Neuronal stem cell (in vitro differentiated cells): ENCODE data around the gene ACOD1.

Experiments used
- DNase-seq: peaks from one replicate; pipeline ENCODE4 v3.0.0-alpha.2; 2013; ENCODE audit warnings: low spot score
- H2AFZ ChIP-seq: one replicate; pipeline ENCODE4 v1.6.1; 2013; ENCODE audit warnings: mild to moderate bottlenecking, low read length, inconsistent platforms
- H2AK5ac ChIP-seq: 2 replicates; pipeline ENCODE4 v1.6.1; 2013; ENCODE audit warnings: low read depth, mild to moderate bottlenecking, inconsistent platforms, low read length, moderate library complexity, mixed read lengths
- H2BK120ac ChIP-seq: 2 replicates; pipeline ENCODE4 v1.6.1; 2013; ENCODE audit warnings: low read depth, mild to moderate bottlenecking, inconsistent platforms, low read length, moderate library complexity, mixed read lengths
- H2BK12ac ChIP-seq: one replicate; pipeline ENCODE4 v1.6.1; 2013; ENCODE audit warnings: low read length, inconsistent platforms
- H2BK15ac ChIP-seq: 2 replicates; pipeline ENCODE4 v1.6.1; 2013; ENCODE audit warnings: mild to moderate bottlenecking, low read length, inconsistent platforms, mixed read lengths
- H2BK5ac ChIP-seq: one replicate; pipeline ENCODE4 v1.6.1; 2013; ENCODE audit warnings: inconsistent platforms, mild to moderate bottlenecking, low read length, moderate library complexity
- H3K14ac ChIP-seq: one replicate; pipeline ENCODE4 v1.6.1; 2013; ENCODE audit warnings: low read length, inconsistent platforms
- H3K18ac ChIP-seq: 2 replicates; pipeline ENCODE4 v1.6.1; 2013; ENCODE audit warnings: low read length, inconsistent platforms
- H3K23ac ChIP-seq: 2 replicates; pipeline ENCODE4 v1.6.1; 2013; ENCODE audit warnings: low read depth, mild to moderate bottlenecking, mixed read lengths, low read length, inconsistent platforms; ENCODE audit not compliant: poor library complexity
- H3K27ac ChIP-seq: replicated peaks from 3 replicates; pipeline ENCODE4 v1.5.1; 2013; ENCODE audit warnings: low read length, inconsistent platforms
- H3K27me3 ChIP-seq, 3 experiments: 2 replicates each; pipeline ENCODE4 v1.6.1; 2013; ENCODE audit warnings: low read length in 3 of 3, mild to moderate bottlenecking in 2 of 3, inconsistent platforms in 1 of 3, low read depth in 1 of 3, mixed read lengths in 1 of 3, moderate library complexity in 1 of 3; ENCODE audit not compliant: control insufficient read depth in 3 of 3, insufficient read depth in 3 of 3
- H3K36me3 ChIP-seq, 2 donors: replicated peaks in 1 of 2; 2 replicates each; pipeline ENCODE4 v1.6.1; 2013; ENCODE audit warnings: low read length in 2 of 2; ENCODE audit not compliant: control insufficient read depth in 2 of 2, insufficient read depth in 2 of 2
- H3K4ac ChIP-seq: 2 replicates; pipeline ENCODE4 v1.6.1; 2013; ENCODE audit warnings: inconsistent platforms, mild to moderate bottlenecking, low read length, moderate library complexity
- H3K4me1 ChIP-seq, 2 donors: 1 replicate in 1 of 2; 2 replicates in 1 of 2; pipeline ENCODE4 v1.6.1; 2013; ENCODE audit warnings: low read length in 2 of 2, low read depth in 1 of 2; ENCODE audit not compliant: control insufficient read depth in 2 of 2, insufficient read depth in 1 of 2
- H3K4me2 ChIP-seq: one replicate; pipeline ENCODE4 v1.6.1; 2013; ENCODE audit warnings: mild to moderate bottlenecking, low read length, inconsistent platforms; ENCODE audit not compliant: insufficient read depth, poor library complexity, severe bottlenecking
- H3K4me3 ChIP-seq, 2 donors: 2 replicates each; pipeline ENCODE4 v1.5.1; 2013; ENCODE audit warnings: low read length in 2 of 2, mild to moderate bottlenecking in 2 of 2, inconsistent platforms in 1 of 2, moderate library complexity in 1 of 2
- H3K79me1 ChIP-seq: one replicate; pipeline ENCODE4 v1.6.1; 2013; ENCODE audit warnings: low read depth, mild to moderate bottlenecking, inconsistent platforms, low read length, moderate library complexity
- H3K9ac ChIP-seq: one replicate; pipeline ENCODE4 v1.6.1; 2013; ENCODE audit warnings: mild to moderate bottlenecking, low read depth, low read length, inconsistent platforms; ENCODE audit not compliant: poor library complexity
- H3K9me3 ChIP-seq, 2 donors: replicated peaks in 1 of 2; 2 replicates each; pipeline versions ENCODE3 to v1.6.1; 2013; ENCODE audit warnings: low read length in 2 of 2, mild to moderate bottlenecking in 2 of 2, inconsistent platforms in 1 of 2, low read depth in 1 of 2, mixed read lengths in 1 of 2, moderate library complexity in 1 of 2; ENCODE audit not compliant: control insufficient read depth in 2 of 2, insufficient read depth in 1 of 2
- H4K8ac ChIP-seq: one replicate; pipeline ENCODE4 v1.6.1; 2013; ENCODE audit warnings: low read depth, mild to moderate bottlenecking, inconsistent platforms, low read length, moderate library complexity
- H4K91ac ChIP-seq: one replicate; pipeline ENCODE4 v1.6.1; 2013; ENCODE audit warnings: low read length, low read depth, mild to moderate bottlenecking, inconsistent platforms; ENCODE audit not compliant: poor library complexity
- WGBS, 2 donors: extraction: QIAGEN DNeasy Blood & Tissue Kit; methylation state at CpG; one replicate each; pipeline ENCODE4 v1.1.7; 2013; ENCODE audit warnings: missing lambda C conversion rate in 2 of 2, mixed read lengths in 1 of 2; ENCODE audit not compliant: insufficient read length in 2 of 2, insufficient replicate concordance in 1 of 2; ENCODE audit errors: extremely low coverage in 2 of 2; 5-methylcytosine and 5-hydroxymethylcytosine counted together

Gene ACOD1

GRCh38 chr13:76954538-76954937, 6.2 kb downstream of the ACOD1 start:
- no peak overlapping the region for H4K91ac ChIP-seq
- H3K14ac ChIP-seq: no peak overlapping the region
- no peak overlapping the region for H3K9ac ChIP-seq
- H3K36me3 ChIP-seq: no peaks in the 10 kb centered on the region
- no peak overlapping the region for H3K4me2 ChIP-seq
- peaks cover 0 to 7% of the 10 kb centered on the region in 2 donors for H3K9me3 ChIP-seq
- no peak overlapping the region for H2BK120ac ChIP-seq
- H2BK15ac ChIP-seq: no peak overlapping the region
- no peak overlapping the region for H2BK12ac ChIP-seq
- H3K18ac ChIP-seq: no peak overlapping the region
- no CpG with 5 or more reads among the region's 6 CpGs for WGBS, 2 donors
- no peak overlapping the region for H4K8ac ChIP-seq
- no peak overlapping the region for H2AK5ac ChIP-seq
- H3K27ac ChIP-seq: no peak overlapping the region
- no peak overlapping the region for H2BK5ac ChIP-seq
- no peak overlapping the region for H3K23ac ChIP-seq
- H3K4me1 ChIP-seq: no peaks in the 10 kb centered on the region
- H3K79me1 ChIP-seq: peaks cover 2% of the 10 kb centered on the region
- H3K4me3 ChIP-seq: no peak overlapping the region
- DNase-seq: no peak
- H3K4ac ChIP-seq: no peak overlapping the region
- no peak overlapping the region for H2AFZ ChIP-seq
- H3K27me3 ChIP-seq: no peaks in the 10 kb centered on the region

- H3K9ac ChIP-seq: no peak overlapping the region
- no peak overlapping the region for H3K18ac ChIP-seq
- no peak overlapping the region for H3K4me2 ChIP-seq
- H2BK15ac ChIP-seq: no peak overlapping the region
- H3K23ac ChIP-seq: no peak overlapping the region
- H3K79me1 ChIP-seq: peaks cover 2% of the 10 kb centered on the region
- WGBS, 2 donors: no CpG with 5 or more reads among the region's 4 CpGs
- H4K8ac ChIP-seq: no peak overlapping the region
- H3K27me3 ChIP-seq: no peaks in the 10 kb centered on the region
- H3K27ac ChIP-seq: no peak overlapping the region
- no peak overlapping the region for H3K14ac ChIP-seq
- no peak overlapping the region for H2BK120ac ChIP-seq
- H4K91ac ChIP-seq: no peak overlapping the region
- no peak overlapping the region for H2BK12ac ChIP-seq
- H2BK5ac ChIP-seq: no peak overlapping the region
- no peak overlapping the region for H2AFZ ChIP-seq
- no peak overlapping the region for H2AK5ac ChIP-seq
- no peak for DNase-seq
- H3K4me1 ChIP-seq: no peaks in the 10 kb centered on the region
- H3K36me3 ChIP-seq: no peaks in the 10 kb centered on the region
- H3K4ac ChIP-seq: no peak overlapping the region
- peaks cover 0 to 10% of the 10 kb centered on the region in 2 donors for H3K9me3 ChIP-seq
- H3K4me3 ChIP-seq: no peak overlapping the region
Observed at GRCh38 chr13:76955193-76955592, 6.9 kb downstream of the ACOD1 start.

GRCh38 chr13:76955661-76956060, 7.3 kb downstream of the ACOD1 start:
- WGBS, 2 donors: no CpG with 5 or more reads among the region's 5 CpGs
- Histone ChIP-seq H3K9me3 (peaks cover 0 to 10% of the 10 kb centered on the region in 2 donors), H2BK12ac (no peak overlapping the region), H3K36me3 (no peaks in the 10 kb centered on the region), H3K27ac (no peak overlapping the region), H3K23ac (no peak overlapping the region), H2BK5ac (no peak overlapping the region), H3K27me3 (no peaks in the 10 kb centered on the region), H3K14ac (no peak overlapping the region), H3K4me3 (no peak overlapping the region), H2BK120ac (no peak overlapping the region), H3K9ac (no peak overlapping the region), H2AK5ac (no peak overlapping the region), H3K79me1 (peaks cover 2% of the 10 kb centered on the region), H2AFZ (no peak overlapping the region), H4K8ac (no peak overlapping the region), H3K4ac (no peak overlapping the region), H3K18ac (no peak overlapping the region), H3K4me2 (no peak overlapping the region), H3K4me1 (no peaks in the 10 kb centered on the region), H4K91ac (no peak overlapping the region), H2BK15ac (no peak overlapping the region)
- no peak for DNase-seq

GRCh38 chr13:76958841-76959432, 10.6 kb downstream of the ACOD1 start:
- no peak overlapping the region for H3K4ac ChIP-seq
- no peak overlapping the region for H3K4me3 ChIP-seq
- H3K27ac ChIP-seq: no peak overlapping the region
- no CpG with 5 or more reads among the region's 4 CpGs for WGBS, 2 donors
- peaks cover 0 to 10% of the 10 kb centered on the region in 2 donors for H3K9me3 ChIP-seq
- H3K79me1 ChIP-seq: peaks cover 2% of the 10 kb centered on the region
- H4K91ac ChIP-seq: no peak overlapping the region
- no peak overlapping the region for H2AFZ ChIP-seq
- H2BK5ac ChIP-seq: no peak overlapping the region
- no peak overlapping the region for H3K4me2 ChIP-seq
- H3K14ac ChIP-seq: no peak overlapping the region
- no peak overlapping the region for H2AK5ac ChIP-seq
- DNase-seq: no peak
- H3K18ac ChIP-seq: no peak overlapping the region
- no peaks in the 10 kb centered on the region for H3K4me1 ChIP-seq
- no peaks in the 10 kb centered on the region for H3K27me3 ChIP-seq
- H3K36me3 ChIP-seq: no peaks in the 10 kb centered on the region
- no peak overlapping the region for H2BK12ac ChIP-seq
- no peak overlapping the region for H4K8ac ChIP-seq
- no peak overlapping the region for H2BK120ac ChIP-seq
- no peak overlapping the region for H3K23ac ChIP-seq
- no peak overlapping the region for H2BK15ac ChIP-seq
- no peak overlapping the region for H3K9ac ChIP-seq
